Measurements from ENCODE around the gene OR4D2.

- TF ChIP-seq EZH2 (IDR thresholded peaks at IDR 0.05; ENCODE audit: low read length, unreplicated experiment) (no peak), CTCF (conservative IDR thresholded peaks at IDR 0.05; ENCODE audit: low read depth, low read length) (no peak)
Observed at GRCh38 chr17:58187063-58187462, 20.3 kb downstream of the OR4D2 start.

Data from PC-3 (cell line).